ENCODE data around the gene AFF1. TPM values are rescaled to one million over a fixed set of nuclear protein-coding genes. Genes with fewer than 3 reads are reported as not detected.

Gene AFF1
- total RNA-seq, 1 donor from 2014 or later, result 99.9 TPM

- DNase-seq (ENCODE audit: extremely low spot score in 2 of 2), result no peak
- no peaks in the 10 kb centered on the region for H3K4me1 ChIP-seq
- no peaks in the 10 kb centered on the region for H3K36me3 ChIP-seq
- H3K9me3 ChIP-seq, result no peaks in the 10 kb centered on the region
- TF ChIP-seq POLR2A (IDR thresholded peaks at IDR 0.05), result no peak
- TF ChIP-seq POLR2AphosphoS5 (IDR thresholded peaks at IDR 0.05; ENCODE audit: insufficient read depth in 1 of 2, low read depth in 1 of 2), result no peak
- TF ChIP-seq CTCF (IDR thresholded peaks at IDR 0.05), result no peak
- no peaks in the 10 kb centered on the region for H3K27me3 ChIP-seq
- intact Hi-C loops (cut with DNase I), result loop anchor here (10.0 kb wide), 2 partner anchors 304 to 404 kb away; partner anchors contain the start of gene PTPN13
- H3K4me3 ChIP-seq, result no peak overlapping the region
- H3K27ac ChIP-seq, result no peak overlapping the region
Measured at GRCh38 chr4:86898562-86898961, 36.2 kb upstream of the AFF1 start.

GRCh38 chr4:86901864-86902263 is 32.9 kb upstream of the AFF1 start:
- no peak overlapping the region for H3K27ac ChIP-seq
- no peak for DNase-seq (ENCODE audit: extremely low spot score in 2 of 2)
- H3K36me3 ChIP-seq, result no peaks in the 10 kb centered on the region
- no peaks in the 10 kb centered on the region for H3K27me3 ChIP-seq
- intact Hi-C loops (cut with DNase I), result no loop called here
- peaks cover 5% of the 10 kb centered on the region for H3K4me1 ChIP-seq
- H3K4me3 ChIP-seq, result no peak overlapping the region
- TF ChIP-seq POLR2A (IDR thresholded peaks at IDR 0.05), result no peak
- no peaks in the 10 kb centered on the region for H3K9me3 ChIP-seq

- Histone ChIP-seq H3K36me3 (no peaks in the 10 kb centered on the region), H3K27me3 (no peaks in the 10 kb centered on the region), H3K4me3 (no peak overlapping the region), H3K4me1 (peaks cover 22% of the 10 kb centered on the region), H3K27ac (peak overlapping the region; percentile 80), H3K9me3 (no peaks in the 10 kb centered on the region)
- no peak for DNase-seq (ENCODE audit: extremely low spot score in 2 of 2)
- intact Hi-C loops (cut with DNase I), result no loop called here
- no peak for TF ChIP-seq POLR2AphosphoS5 (IDR thresholded peaks at IDR 0.05; ENCODE audit: insufficient read depth in 1 of 2, low read depth in 1 of 2)
Measured at GRCh38 chr4:86908251-86908657, 26.6 kb upstream of the AFF1 start.

GRCh38 chr4:86909546-86910295 is 25.1 kb upstream of the AFF1 start:
- Histone ChIP-seq H3K4me1 (peaks cover 18% of the 10 kb centered on the region), H3K27me3 (no peaks in the 10 kb centered on the region), H3K4me3 (no peak overlapping the region), H3K27ac (no peak overlapping the region), H3K9me3 (no peaks in the 10 kb centered on the region), H3K36me3 (no peaks in the 10 kb centered on the region)
- intact Hi-C loops (cut with DNase I), result no loop called here
- TF ChIP-seq CTCF (IDR thresholded peaks at IDR 0.05), result no peak
- no peak for TF ChIP-seq POLR2A (IDR thresholded peaks at IDR 0.05)
- no peak for TF ChIP-seq POLR2AphosphoS5 (IDR thresholded peaks at IDR 0.05; ENCODE audit: insufficient read depth in 1 of 2, low read depth in 1 of 2)
- no peak for DNase-seq (ENCODE audit: extremely low spot score in 2 of 2)

GRCh38 chr4:86910369-86910768 is 24.4 kb upstream of the AFF1 start:
- Histone ChIP-seq H3K4me1 (peaks cover 17% of the 10 kb centered on the region), H3K27ac (no peak overlapping the region), H3K9me3 (no peaks in the 10 kb centered on the region), H3K4me3 (no peak overlapping the region), H3K36me3 (no peaks in the 10 kb centered on the region), H3K27me3 (no peaks in the 10 kb centered on the region)
- TF ChIP-seq POLR2AphosphoS5 (IDR thresholded peaks at IDR 0.05; ENCODE audit: insufficient read depth in 1 of 2, low read depth in 1 of 2) (no peak), CTCF (IDR thresholded peaks at IDR 0.05) (no peak), POLR2A (IDR thresholded peaks at IDR 0.05) (no peak)
- no peak for DNase-seq (ENCODE audit: extremely low spot score in 2 of 2)
- intact Hi-C loops (cut with DNase I), result no loop called here
